Natural killer cell (primary cell): ENCODE measurements around the gene SELENOO. TPM values are rescaled to one million over a fixed set of nuclear protein-coding genes. Genes with fewer than 3 reads are reported as not detected.
"Not testable (repeated sequence)": the region's sequence is repeated elsewhere in the genome, so short reads cannot be mapped to it uniquely, and the experiment has no call there.

Experiments
- ATAC-seq, 3 donors: fragments of 150-1000 bp in 2 of 3; fragments of 200-7000 bp in 1 of 3; cut with Tn5 transposase; 1 replicate in 1 of 3; 2 replicates in 2 of 3; pipeline ENCODE4 v1.10.0; 2021; ENCODE audit warnings: mild to moderate bottlenecking in 2 of 3, moderate library complexity in 2 of 3
- DNase-seq, 2 donors: peaks; one replicate each; pipeline versions ENCODE4 v3.0.0 to v3.0.0-alpha.2; 2013 to 2021; ENCODE audit warnings: mixed read lengths in 1 of 2
- H3K27ac ChIP-seq: one replicate; pipeline ENCODE4 v1.5.1; 2013; ENCODE audit warnings: mild to moderate bottlenecking, low read length
- H3K27me3 ChIP-seq: one replicate; pipeline ENCODE4 v1.6.1; 2013; ENCODE audit warnings: low read length; ENCODE audit not compliant: control insufficient read depth, insufficient read depth
- H3K36me3 ChIP-seq: one replicate; pipeline ENCODE4 v1.6.1; 2013; ENCODE audit warnings: low read length; ENCODE audit not compliant: control insufficient read depth, insufficient read depth
- H3K4me1 ChIP-seq: one replicate; pipeline ENCODE4 v1.6.1; 2013; ENCODE audit warnings: low read length; ENCODE audit not compliant: control insufficient read depth, insufficient read depth
- H3K4me3 ChIP-seq: one replicate; pipeline ENCODE4 v1.5.1; 2013; ENCODE audit warnings: low read length
- H3K9me3 ChIP-seq: one replicate; pipeline ENCODE4 v1.6.1; 2013; ENCODE audit warnings: low read length; ENCODE audit not compliant: control insufficient read depth, insufficient read depth
- H3K27ac Mint-ChIP-seq, 2 donors: one replicate each; pipeline ENCODE4 v1.8.0; 2022; ENCODE audit warnings: mild to moderate bottlenecking in 2 of 2, mixed read lengths in 2 of 2, moderate library complexity in 1 of 2
- H3K27me3 Mint-ChIP-seq, 2 donors: one replicate each; pipeline ENCODE4 v1.8.0; 2022; ENCODE audit warnings: low read depth in 2 of 2, mixed read lengths in 2 of 2
- H3K36me3 Mint-ChIP-seq: one replicate; pipeline ENCODE4 v1.8.0; 2022; ENCODE audit warnings: mixed read lengths
- H3K4me1 Mint-ChIP-seq, 2 donors: one replicate each; pipeline ENCODE4 v1.8.0; 2022; ENCODE audit warnings: mixed read lengths in 2 of 2
- H3K4me3 Mint-ChIP-seq: one replicate; pipeline ENCODE4 v1.8.0; 2022; ENCODE audit warnings: mild to moderate bottlenecking, moderate library complexity, mixed read lengths
- H3K9me3 Mint-ChIP-seq, 2 donors: one replicate each; pipeline ENCODE4 v1.8.0; 2022; ENCODE audit warnings: mixed read lengths in 2 of 2
- CTCF ChIP-seq: fragments of 200-600 bp; IDR thresholded peaks from one replicate; pipeline ENCODE4 v1.8.0; 2022; ENCODE audit warnings: antibody characterized with exemption
- WGBS: methylation state at CpG from one replicate; pipeline ENCODE4 v1.1.7; 2013; ENCODE audit warnings: missing lambda C conversion rate; ENCODE audit not compliant: insufficient coverage; 5-methylcytosine and 5-hydroxymethylcytosine counted together
- intact Hi-C: fragments of 100-400 bp; cut with micrococcal nuclease; formaldehyde crosslinking; loops from one replicate; pipeline ENCODE4 v1.14.2; 2022
- total RNA-seq, 4 donors: library from RNA; stranded (reverse); fragments of 120-200 nt in 1 of 4; gene quantifications; one replicate each; pipeline versions ENCODE4 v1.2.3 to v1.2.4, GENCODE V29; 2013 to 2022

Gene SELENOO
- total RNA-seq, 3 donors from 2014 or later (not counting 1 experiment from before 2014, with no cell fraction given), result 37.3 to 45.2 (median 37.6) TPM

GRCh38 chr22:50202130-50202666 lies 1.4 kb downstream of the SELENOO start:
- no peaks in the 10 kb centered on the region for H3K27me3 ChIP-seq
- H3K27ac ChIP-seq, result no peak overlapping the region
- peaks cover 15% of the 10 kb centered on the region for H3K36me3 ChIP-seq
- peaks cover 24% of the 10 kb centered on the region for H3K4me1 ChIP-seq
- Mint-ChIP-seq H3K27me3 (no peaks in the 10 kb centered on the region), H3K27ac (no peak overlapping the region), H3K4me3 (peak overlapping the region; percentile 87), H3K9me3 (no peaks in the 10 kb centered on the region), H3K4me1 (peaks cover 24 to 30% of the 10 kb centered on the region in 2 donors), H3K36me3 (no peaks in the 10 kb centered on the region)
- H3K4me3 ChIP-seq, result peak overlapping the region; percentile 19
- no peak for TF ChIP-seq CTCF
- no peaks in the 10 kb centered on the region for H3K9me3 ChIP-seq
- ATAC-seq (no peak), DNase-seq (no peak)
- 87% methylated on average over 12 of the region's 13 CpGs for WGBS
- intact Hi-C loops, result no loop called here

DNA sequence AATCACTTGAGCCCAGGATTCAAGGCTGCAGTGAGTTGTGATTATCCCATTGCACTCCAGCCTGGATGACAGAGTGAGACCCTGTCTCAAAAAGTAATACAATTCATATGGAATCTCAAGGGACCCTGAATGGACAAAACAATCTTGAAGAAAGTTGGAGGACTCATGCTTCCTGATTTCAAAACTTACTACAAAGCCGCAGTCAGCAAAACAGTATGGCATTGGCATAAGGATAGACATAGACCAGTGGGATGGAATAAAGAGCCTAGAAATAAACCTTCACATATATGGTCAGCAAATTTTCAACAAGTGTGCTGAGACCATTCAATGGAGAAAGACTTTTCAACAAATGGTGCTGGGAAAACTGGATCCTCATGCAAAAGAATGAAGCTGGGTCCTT lies 2.5 kb downstream of the SELENOO start:
- H3K4me1 Mint-ChIP-seq, result peaks cover 24 to 30% of the 10 kb centered on the region in 2 donors
- no peak for TF ChIP-seq CTCF
- H3K27ac Mint-ChIP-seq, result no peak overlapping the region
- H3K27me3 Mint-ChIP-seq, result no peaks in the 10 kb centered on the region
- H3K4me3 ChIP-seq, result no peak overlapping the region
- H3K36me3 Mint-ChIP-seq, result no peaks in the 10 kb centered on the region
- H3K4me3 Mint-ChIP-seq, result no peak overlapping the region
- ATAC-seq (no peak), DNase-seq (no peak)
- WGBS, result 100% methylated on average over 1 of the region's 1 CpG
- peaks cover 29% of the 10 kb centered on the region for H3K4me1 ChIP-seq
- H3K27me3 ChIP-seq, result no peaks in the 10 kb centered on the region
- H3K9me3 ChIP-seq, result no peaks in the 10 kb centered on the region
- H3K27ac ChIP-seq, result no peak overlapping the region
- intact Hi-C loops, result no loop called here
- peaks cover 15% of the 10 kb centered on the region for H3K36me3 ChIP-seq
- H3K9me3 Mint-ChIP-seq, result no peaks in the 10 kb centered on the region

GRCh38 chr22:50204571-50204970 lies 3.8 kb downstream of the SELENOO start:
- no peak overlapping the region for H3K4me3 ChIP-seq

GRCh38 chr22:50204998-50205397 lies 4.2 kb downstream of the SELENOO start:
- H3K27me3 ChIP-seq, H3K27ac ChIP-seq, ATAC-seq, H3K9me3 Mint-ChIP-seq, intact Hi-C loops, H3K36me3 Mint-ChIP-seq, H3K9me3 ChIP-seq, H3K27me3 Mint-ChIP-seq, H3K4me3 Mint-ChIP-seq, DNase-seq, H3K4me3 ChIP-seq: not testable (repeated sequence)
- Mint-ChIP-seq H3K4me1 (peaks cover 28 to 29% of the 10 kb centered on the region in 2 donors), H3K27ac (peak overlapping the region in 1 of 2 donors; percentile 27)
- 93% methylated on average over 9 of the region's 9 CpGs for WGBS
- H3K4me1 ChIP-seq, result peaks cover 28% of the 10 kb centered on the region
- H3K36me3 ChIP-seq, result peaks cover 16% of the 10 kb centered on the region

More at GRCh38 chr22:50204571-50204970, 3.8 kb downstream of the SELENOO start:
- H3K27me3 ChIP-seq, result no peaks in the 10 kb centered on the region
- no peak for ATAC-seq
- intact Hi-C loops, result no loop called here
- DNase-seq, result no peak
- 91% methylated on average over 7 of the region's 7 CpGs for WGBS
- H3K4me3 Mint-ChIP-seq, result no peak overlapping the region
- no peaks in the 10 kb centered on the region for H3K27me3 Mint-ChIP-seq
- TF ChIP-seq CTCF, result no peak
- H3K27ac Mint-ChIP-seq, result peak overlapping the region in 1 of 2 donors; percentile 27
- H3K27ac ChIP-seq, result no peak overlapping the region
- H3K36me3 Mint-ChIP-seq, result no peaks in the 10 kb centered on the region
- H3K4me1 ChIP-seq, result peaks cover 28% of the 10 kb centered on the region
- H3K36me3 ChIP-seq, result peaks cover 16% of the 10 kb centered on the region
- peaks cover 24 to 29% of the 10 kb centered on the region in 2 donors for H3K4me1 Mint-ChIP-seq
- H3K9me3 ChIP-seq, result no peaks in the 10 kb centered on the region
- H3K9me3 Mint-ChIP-seq, result no peaks in the 10 kb centered on the region
